Bronchial epithelial cell (primary cell): Measurements from ENCODE around the gene FBXL2. TPM values are rescaled to one million over a fixed set of nuclear protein-coding genes. Genes with fewer than 3 reads are reported as not detected.

ENCODE experiments used
- DNase-seq: peaks from one replicate; pipeline ENCODE4 v3.0.0-alpha.2; 2010; ENCODE audit warnings: low read depth
- FAIRE-seq: peaks from 2 replicates; lab custom pipeline; 2011; peaks lifted over from hg19 to GRCh38; lab: Jason Lieb, UNC
- H3K27me3 ChIP-seq: 2 replicates; pipeline ENCODE4 v1.5.1; 2011; ENCODE audit warnings: low read length; ENCODE audit not compliant: control insufficient read depth, insufficient read depth
- H3K36me3 ChIP-seq: 2 replicates; pipeline ENCODE4 v1.5.1; 2011; ENCODE audit warnings: low read length; ENCODE audit not compliant: control insufficient read depth, insufficient read depth
- H3K4me3 ChIP-seq: 2 replicates; pipeline ENCODE4 v1.5.1; 2011; ENCODE audit warnings: mild to moderate bottlenecking, low read depth, low read length, control low read depth
- CTCF ChIP-seq: IDR thresholded peaks from 2 replicates; pipeline ENCODE4 v1.5.1; 2011; ENCODE audit warnings: mild to moderate bottlenecking, moderate library complexity, low read length, control low read depth, inconsistent platforms; ENCODE audit not compliant: insufficient read depth, severe bottlenecking
- total RNA-seq: library from RNA; depleted of rRNA; stranded (reverse); fragments of >200 nt; gene quantifications from 2 replicates; pipeline ENCODE4 v1.2.1, GENCODE V29; 2014

Gene FBXL2
- total RNA-seq, 1 donor from 2014 or later, result 13.4 TPM

DNA sequence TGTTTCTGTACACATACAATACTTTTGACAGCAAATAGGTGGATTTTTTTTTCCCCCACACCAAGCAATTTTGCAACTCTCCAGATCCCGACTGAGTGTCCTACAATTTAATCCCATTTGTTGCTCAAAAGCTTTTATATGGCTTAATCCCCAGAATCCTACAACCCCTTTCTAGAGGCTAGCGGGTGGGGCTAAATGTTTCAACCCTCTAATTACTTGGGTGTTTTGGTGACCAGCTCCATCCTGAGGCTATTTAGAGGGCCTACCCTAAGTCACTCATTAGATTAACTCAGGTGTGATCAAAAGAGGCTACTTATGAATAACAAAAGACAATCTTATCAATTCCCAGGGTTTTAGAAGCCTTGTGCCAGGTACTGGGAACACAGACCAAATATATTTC is 21.0 kb upstream of the FBXL2 start:
- Histone ChIP-seq H3K36me3 (no peaks in the 10 kb centered on the region), H3K27me3 (no peaks in the 10 kb centered on the region), H3K4me3 (no peak overlapping the region)
- FAIRE-seq (no peak), DNase-seq (no peak)
- TF ChIP-seq CTCF, result no peak

DNA sequence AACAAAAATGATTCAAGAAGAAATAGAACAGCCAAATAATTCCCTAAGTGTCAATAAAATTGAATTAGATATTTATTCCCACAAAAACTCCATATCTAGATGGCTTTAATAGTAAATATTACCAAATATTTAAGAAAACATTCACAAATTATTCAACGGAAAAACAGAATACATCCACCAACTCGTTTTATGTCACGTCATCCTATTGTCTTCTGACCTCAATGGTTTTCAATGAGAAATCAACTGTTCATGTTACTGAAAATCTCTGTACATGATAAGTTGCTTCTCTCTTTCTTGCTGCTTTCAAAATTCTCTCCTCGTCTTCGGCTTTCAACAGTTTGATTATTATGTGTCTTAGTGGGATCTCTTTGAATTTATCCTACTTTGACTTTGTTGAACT is 17.1 kb upstream of the FBXL2 start:
- DNase-seq (no peak), FAIRE-seq (no peak)
- Histone ChIP-seq H3K36me3 (no peaks in the 10 kb centered on the region), H3K4me3 (no peak overlapping the region), H3K27me3 (no peaks in the 10 kb centered on the region)
- no peak for TF ChIP-seq CTCF

DNA sequence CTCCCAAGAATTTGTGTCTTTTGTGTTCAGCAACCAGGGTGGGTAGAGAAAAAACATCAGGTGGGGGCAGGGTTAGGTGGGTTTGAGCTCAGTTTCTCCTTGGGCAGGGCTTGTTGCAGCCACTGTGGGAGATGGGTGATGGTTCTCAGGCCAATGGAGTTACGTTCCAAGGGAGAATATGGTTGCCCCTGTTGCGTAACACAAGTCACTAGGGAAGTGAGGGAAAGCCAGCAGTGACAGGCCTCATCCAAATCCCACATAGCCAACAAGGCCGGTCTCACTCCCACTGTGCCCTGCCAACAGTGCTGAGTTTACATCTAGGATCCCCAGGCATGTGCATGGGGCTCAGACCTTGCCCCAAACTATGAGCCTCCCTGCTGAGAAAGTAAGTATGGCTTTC is 7.9 kb upstream of the FBXL2 start:
- TF ChIP-seq CTCF, result no peak
- Histone ChIP-seq H3K36me3 (no peaks in the 10 kb centered on the region), H3K4me3 (no peak overlapping the region), H3K27me3 (no peaks in the 10 kb centered on the region)
- FAIRE-seq, result no peak
- no peak for DNase-seq

DNA sequence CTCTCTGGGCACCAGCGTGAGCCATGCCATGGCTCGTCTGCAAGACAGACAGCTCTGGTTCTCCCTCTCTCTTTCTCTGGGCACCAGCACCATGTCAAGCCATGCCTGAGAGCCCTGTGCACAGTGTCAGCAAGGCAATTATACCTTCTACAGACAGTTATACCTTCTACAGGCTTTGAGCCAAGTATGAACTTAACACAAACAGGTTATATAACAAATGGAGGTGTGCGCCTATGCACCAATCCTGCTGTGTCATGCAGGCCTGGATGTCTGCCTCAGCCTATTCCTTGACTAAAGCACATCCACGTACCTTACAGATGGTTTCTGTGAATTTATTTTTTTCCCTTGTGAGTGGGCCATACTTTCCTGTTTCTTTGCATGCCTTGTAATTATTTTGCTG is 5.9 kb upstream of the FBXL2 start:
- no peak overlapping the region for H3K4me3 ChIP-seq
- TF ChIP-seq CTCF, result no peak
- no peaks in the 10 kb centered on the region for H3K27me3 ChIP-seq
- no peaks in the 10 kb centered on the region for H3K36me3 ChIP-seq
- FAIRE-seq, result no peak
- no peak for DNase-seq

GRCh38 chr3:33273628-33274027 is 3.6 kb upstream of the FBXL2 start:
- no peak overlapping the region for H3K4me3 ChIP-seq
- no peaks in the 10 kb centered on the region for H3K36me3 ChIP-seq
- no peak for TF ChIP-seq CTCF
- FAIRE-seq (no peak), DNase-seq (no peak)
- no peaks in the 10 kb centered on the region for H3K27me3 ChIP-seq

DNA sequence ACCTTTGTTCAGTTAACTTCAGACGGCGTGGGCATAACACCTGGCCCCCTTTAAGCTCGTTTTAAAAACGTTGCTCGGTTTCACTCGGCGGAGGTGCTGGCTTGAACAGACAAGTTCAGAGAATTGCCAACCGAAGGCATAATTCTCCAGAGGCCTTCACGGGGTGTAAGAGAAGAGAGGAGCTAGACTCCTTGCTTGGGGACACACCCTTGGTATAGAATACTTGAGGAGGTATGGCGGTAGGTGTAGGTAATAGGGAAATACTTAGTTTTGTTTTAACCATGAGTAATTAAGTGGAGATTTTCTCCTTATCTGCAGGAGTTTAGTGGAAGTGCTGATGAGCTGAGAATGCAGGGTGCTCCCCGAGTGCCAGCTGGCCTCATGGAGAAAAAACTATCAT is 921 bp downstream of the FBXL2 start:
- DNase-seq (peak; percentile 46), FAIRE-seq (no peak)
- no peaks in the 10 kb centered on the region for H3K27me3 ChIP-seq
- H3K36me3 ChIP-seq, result no peaks in the 10 kb centered on the region
- TF ChIP-seq CTCF, result no peak
- H3K4me3 ChIP-seq, result peak overlapping the region; percentile 81
